PC-9 (cell line): ENCODE results near the gene RBM26. TPM values are rescaled to one million over a fixed set of nuclear protein-coding genes. Genes with fewer than 3 reads are reported as not detected.

Source experiments
- BruUV-seq: library from RNA; stranded (reverse); fragments of 400-500 nt; replicated peaks from 2 replicates; lab custom pipeline; 2021; lab: Mats Ljungman, UMichigan
- CTCF ChIA-PET: fragments of 300-600 bp; sonication (Branson Sonifier 250); formaldehyde crosslinking; loops from one replicate; lab custom pipeline; 2022; ENCODE audit warnings: antibody characterized with exemption; lab: Charles Lee
- POLR2A ChIA-PET: fragments of 300-600 bp; sonication (Branson Sonifier 250); formaldehyde crosslinking; loops from one replicate; lab custom pipeline; 2022; ENCODE audit warnings: antibody characterized with exemption; ENCODE audit not compliant: unreplicated experiment; lab: Charles Lee
- DNase-seq, 2 experiments: peaks; one replicate each; pipeline versions ENCODE4 v3.0.0 to v3.0.0-alpha.2; 2015 to 2022; ENCODE audit warnings: mixed read lengths in 1 of 2
- H2AFZ ChIP-seq: fragments of 200-600 bp; sonication (generic); 2 replicates; pipeline ENCODE4 v1.8.1; 2017; ENCODE audit warnings: antibody characterized with exemption
- H3F3A ChIP-seq: fragments of 200-600 bp; sonication (generic); 2 replicates; pipeline ENCODE4 v1.8.1; 2017; ENCODE audit warnings: antibody characterized with exemption, mild to moderate bottlenecking, low read depth; ENCODE audit not compliant: insufficient read depth
- H3K27ac ChIP-seq: fragments of 200-600 bp; sonication (generic); 2 replicates; pipeline ENCODE4 v1.6.1; 2016; ENCODE audit warnings: mixed run types
- H3K27me3 ChIP-seq: fragments of 200-600 bp; sonication (generic); 2 replicates; pipeline ENCODE4 v1.6.1; 2016; ENCODE audit warnings: low read depth, mixed run types; ENCODE audit not compliant: insufficient read depth
- H3K36me3 ChIP-seq: fragments of 200-600 bp; sonication (generic); 2 replicates; pipeline ENCODE4 v1.6.1; 2016; ENCODE audit warnings: low read depth, mixed run types
- H3K4me1 ChIP-seq: fragments of 200-600 bp; sonication (generic); replicated peaks from 2 replicates; pipeline ENCODE4 v1.6.1; 2016; ENCODE audit warnings: mixed run types; ENCODE audit not compliant: insufficient read depth
- H3K4me2 ChIP-seq: fragments of 200-600 bp; sonication (generic); 2 replicates; pipeline ENCODE4 v1.6.1; 2017; ENCODE audit warnings: mixed run types
- H3K4me3 ChIP-seq: fragments of 200-600 bp; sonication (generic); 2 replicates; pipeline ENCODE4 v1.6.1; 2016; ENCODE audit warnings: mixed run types
- H3K79me2 ChIP-seq: fragments of 200-600 bp; sonication (generic); 2 replicates; pipeline ENCODE4 v1.6.1; 2017; ENCODE audit warnings: low read depth, mixed run types
- H3K9me2 ChIP-seq: fragments of 200-600 bp; sonication (generic); 2 replicates; pipeline ENCODE4 v1.8.1; 2017; ENCODE audit warnings: mild to moderate bottlenecking; ENCODE audit not compliant: insufficient read depth
- H3K9me3 ChIP-seq: fragments of 200-600 bp; sonication (generic); 2 replicates; pipeline ENCODE4 v1.8.1; 2016; ENCODE audit warnings: low read depth; ENCODE audit not compliant: insufficient read depth
- H4K20me1 ChIP-seq: fragments of 200-600 bp; sonication (generic); 2 replicates; pipeline ENCODE4 v1.8.1; 2017; ENCODE audit not compliant: insufficient read depth
- CTCF ChIP-seq: fragments of 200-600 bp; sonication (generic); conservative IDR thresholded peaks from 2 replicates; pipeline ENCODE4 v1.6.1; 2017; ENCODE audit warnings: mixed run types, antibody characterized with exemption, mild to moderate bottlenecking, moderate library complexity
- EZH2 ChIP-seq: fragments of 200-600 bp; sonication (generic); IDR thresholded peaks from 2 replicates; pipeline ENCODE4 v1.8.0; 2017; ENCODE audit warnings: antibody characterized with exemption, low read depth
- intact Hi-C: fragments of 100-400 bp; cut with micrococcal nuclease; formaldehyde crosslinking; loops from one replicate; pipeline ENCODE4 v1.10.0; 2022; ENCODE audit not compliant: unreplicated experiment
- total RNA-seq: library from RNA; stranded (reverse); gene quantifications from 2 replicates; pipeline ENCODE4 v1.2.3, GENCODE V29; 2021

RBM26 gene
- total RNA-seq, 1 experiment from 2014 or later: 40.4 TPM

- POLR2A ChIA-PET: no interaction called here
Observed at GRCh38 chr13:79290595-79291244, 115.3 kb downstream of the RBM26 start.

GRCh38 chr13:79289571-79289970, 116.5 kb downstream of the RBM26 start:
- Histone ChIP-seq H3K4me3 (no peak overlapping the region), H3K9me2 (no peaks in the 10 kb centered on the region; the same call in 1 of the 2 replicates), H3K27ac (no peak overlapping the region), H3K79me2 (no peaks in the 10 kb centered on the region), H3K4me1 (no peaks in the 10 kb centered on the region), H3K4me2 (no peak overlapping the region), H2AFZ (no peak overlapping the region), H3K36me3 (no peaks in the 10 kb centered on the region), H3K9me3 (no peaks in the 10 kb centered on the region), H3K27me3 (no peaks in the 10 kb centered on the region), H3F3A (no peaks in the 10 kb centered on the region), H4K20me1 (no peaks in the 10 kb centered on the region)
- BruUV-seq: no TSS peak
- DNase-seq: no peak
- intact Hi-C loops: no loop called here
- ChIA-PET CTCF (no interaction called here), POLR2A (no interaction called here)
- no peak for TF ChIP-seq CTCF
- no peak for TF ChIP-seq EZH2

More at GRCh38 chr13:79290595-79291244, 115.3 kb downstream of the RBM26 start:
- intact Hi-C loops: no loop called here
- TF ChIP-seq EZH2: no peak
- TF ChIP-seq CTCF: no peak
- Histone ChIP-seq H3K27me3 (no peaks in the 10 kb centered on the region), H4K20me1 (no peaks in the 10 kb centered on the region), H3K9me3 (no peaks in the 10 kb centered on the region), H3K27ac (no peak overlapping the region), H3K79me2 (no peaks in the 10 kb centered on the region), H3K4me2 (no peak overlapping the region), H3K4me1 (no peaks in the 10 kb centered on the region), H3K4me3 (no peak overlapping the region), H2AFZ (no peak overlapping the region), H3K36me3 (no peaks in the 10 kb centered on the region), H3F3A (no peaks in the 10 kb centered on the region), H3K9me2 (no peaks in the 10 kb centered on the region; the same call in 1 of the 2 replicates)
- no TSS peak for BruUV-seq
- no peak for DNase-seq
- CTCF ChIA-PET: no interaction called here

- H3K36me3 ChIP-seq: no peaks in the 10 kb centered on the region
- POLR2A ChIA-PET: no interaction called here
- DNase-seq: no peak
- H3F3A ChIP-seq: no peaks in the 10 kb centered on the region
- no peaks in the 10 kb centered on the region for H3K9me3 ChIP-seq
- H3K4me2 ChIP-seq: no peak overlapping the region
- H2AFZ ChIP-seq: no peak overlapping the region
- H3K79me2 ChIP-seq: no peaks in the 10 kb centered on the region
- no peaks in the 10 kb centered on the region; the same call in 1 of the 2 replicates for H3K9me2 ChIP-seq
- TF ChIP-seq CTCF: no peak
- TF ChIP-seq EZH2: no peak
- CTCF ChIA-PET: no interaction called here
- H3K27me3 ChIP-seq: no peaks in the 10 kb centered on the region
- H3K4me3 ChIP-seq: no peak overlapping the region
- no TSS peak for BruUV-seq
- H3K4me1 ChIP-seq: peaks cover 2% of the 10 kb centered on the region; the same call in 1 of the 2 replicates
- intact Hi-C loops: no loop called here
- H4K20me1 ChIP-seq: no peaks in the 10 kb centered on the region
- no peak overlapping the region for H3K27ac ChIP-seq
Observed at GRCh38 chr13:79287939-79288795, 117.9 kb downstream of the RBM26 start.
